ENCODE measurements around the gene CTXN1.
A peak's percentile ranks its signal among the peaks of the same experiment; 100 is the strongest.
"Not testable (repeated sequence)": the region's sequence is repeated elsewhere in the genome, so short reads cannot be mapped to it uniquely, and the experiment has no call there.

CTXN1 gene

GRCh38 chr19:7899751-7900378, 26.1 kb downstream of the CTXN1 start:
- no peak for DNase-seq (ENCODE audit: low spot score)

- no peak for DNase-seq (ENCODE audit: low spot score)
Observed at GRCh38 chr19:7898967-7899366, 27.0 kb downstream of the CTXN1 start.

GRCh38 chr19:7897292-7897691, 28.6 kb downstream of the CTXN1 start:
- DNase-seq (ENCODE audit: low spot score): no peak

GRCh38 chr19:7895565-7895964, 30.4 kb downstream of the CTXN1 start:
- DNase-seq (ENCODE audit: low spot score): no peak

- no peak for DNase-seq (ENCODE audit: low spot score)
Observed at GRCh38 chr19:7894612-7895309, 31.2 kb downstream of the CTXN1 start.

GRCh38 chr19:7893362-7894101, 32.4 kb downstream of the CTXN1 start:
- DNase-seq (ENCODE audit: low spot score): not testable (repeated sequence)

- DNase-seq (ENCODE audit: low spot score): no peak
Observed at GRCh38 chr19:7888826-7889217, 37.1 kb downstream of the CTXN1 start.

GRCh38 chr19:7888145-7888825, 37.6 kb downstream of the CTXN1 start, which contains the start of gene LRRC8E:
LRRC8E (plus strand) TSS chr19:7888510; CDS start chr19:7895604, 7,094 bp downstream.
- DNase-seq (ENCODE audit: low spot score): peak; percentile 73

GRCh38 chr19:7887408-7888144, 38.4 kb downstream of the CTXN1 start:
- DNase-seq (ENCODE audit: low spot score): no peak

GRCh38 chr19:7885818-7886217, 40.1 kb downstream of the CTXN1 start:
- DNase-seq (ENCODE audit: low spot score): no peak

- DNase-seq (ENCODE audit: low spot score): no peak
Observed at GRCh38 chr19:7883796-7884570, 42.0 kb downstream of the CTXN1 start.

GRCh38 chr19:7883105-7883504, 42.8 kb downstream of the CTXN1 start:
- DNase-seq (ENCODE audit: low spot score): no peak

GRCh38 chr19:7881910-7882309, 44.0 kb downstream of the CTXN1 start:
- no peak for DNase-seq (ENCODE audit: low spot score)

- DNase-seq (ENCODE audit: low spot score): no peak
Observed at GRCh38 chr19:7879836-7880235, 46.1 kb downstream of the CTXN1 start.

GRCh38 chr19:7879111-7879807, 46.7 kb downstream of the CTXN1 start:
- no peak for DNase-seq (ENCODE audit: low spot score)

GRCh38 chr19:7877249-7877836, 48.6 kb downstream of the CTXN1 start:
- DNase-seq (ENCODE audit: low spot score): no peak

- no peak for DNase-seq (ENCODE audit: low spot score)
Observed at GRCh38 chr19:7874897-7875273, 51.0 kb downstream of the CTXN1 start.

Measured in HuH-7 (cell line).